HepG2 (cell line): ENCODE measurements around the gene WNT6. TPM values are rescaled to one million over a fixed set of nuclear protein-coding genes. Genes with fewer than 3 reads are reported as not detected.

Experiments
- AKNA ChIP-seq: sonication (generic); formaldehyde crosslinking; IDR thresholded peaks from 2 replicates; pipeline ENCODE4 v1.4.0; 2020; ENCODE audit warnings: missing genetic modification reagents, borderline replicate concordance
- KDM6A ChIP-seq: IDR thresholded peaks from 2 replicates; pipeline ENCODE4 v1.6.1; 2016; ENCODE audit warnings: low read depth
- PLSCR1 ChIP-seq: sonication (generic); formaldehyde crosslinking; IDR thresholded peaks from 2 replicates; pipeline ENCODE4 v1.5.0; 2020; ENCODE audit warnings: missing genetic modification reagents, mild to moderate bottlenecking, borderline replicate concordance
- RERE ChIP-seq: IDR thresholded peaks from 2 replicates; pipeline ENCODE4 v1.6.1; 2016; ENCODE audit warnings: low read depth, missing genetic modification reagents, missing compliant biosample characterization
- SOX5 ChIP-seq: IDR thresholded peaks from 2 replicates; pipeline ENCODE4 v1.6.1; 2016; ENCODE audit warnings: borderline replicate concordance
- TP53 ChIP-seq: sonication (generic); formaldehyde crosslinking; conservative IDR thresholded peaks from 2 replicates; pipeline ENCODE4 v1.4.0; 2020; ENCODE audit warnings: missing genetic modification reagents
- ZNF256 ChIP-seq: sonication (generic); formaldehyde crosslinking; conservative IDR thresholded peaks from 2 replicates; pipeline ENCODE4 v1.4.0; 2020; ENCODE audit warnings: missing genetic modification reagents
- ZNF580 ChIP-seq: IDR thresholded peaks from 2 replicates; pipeline ENCODE4 v1.6.1; 2016; ENCODE audit warnings: low read depth, borderline replicate concordance
- ZNF816 ChIP-seq: sonication (generic); formaldehyde crosslinking; IDR thresholded peaks from 2 replicates; pipeline ENCODE4 v1.8.0; 2022; ENCODE audit warnings: missing genetic modification reagents, mild to moderate bottlenecking, borderline replicate concordance
- polyA plus RNA-seq, 8 experiments: library from polyadenylated mRNA; depleted of rRNA in 3 of 8; stranded (reverse) in 7 of 8; unstranded in 1 of 8; fragments of >200 nt; fragmentation: Illumina TruSeq in 4 of 8; extraction: Trizol in 4 of 8; gene quantifications; 2 replicates each; pipeline versions ENCODE4 v1.2.1 to v1.2.3, GENCODE V29; 2011 to 2016; ENCODE audit warnings: low read depth in 4 of 8, missing spikeins in 1 of 8, mixed read lengths in 1 of 8; ENCODE audit not compliant: insufficient read depth in 1 of 8
- total RNA-seq, 5 experiments: library from RNA; depleted of rRNA; stranded (reverse); fragments of >200 nt; fragmentation: Illumina TruSeq; extraction: Trizol; gene quantifications; 2 replicates each; pipeline ENCODE4 v1.2.3, GENCODE V29; 2016; ENCODE audit warnings: low read depth in 1 of 5

WNT6 gene
- total and polyA plus RNA-seq, 2 of the 13 experiments (the other 11 are each of a cell fraction or from before 2014, with no cell fraction given): 0.20 TPM; not detected in 1

GRCh38 chr2:218908721-218909619 lies 49.4 kb downstream of the WNT6 start (continued):
- TF ChIP-seq AKNA (CRISPR knock-in tag) (no peak), PLSCR1 (CRISPR knock-in tag) (peak; percentile 94; the same call in 1 of the 2 replicates), ZNF256 (CRISPR knock-in tag) (no peak), ZNF816 (CRISPR knock-in tag) (peak; percentile 61; the same call in 1 of the 2 replicates), SOX5 (CRISPR knock-in tag) (peak; percentile 53), KDM6A (no peak), ZNF580 (CRISPR knock-in tag) (0 out of 2 replicates have a peak, but pooled peaks have one; percentile 59), RERE (CRISPR knock-in tag) (peak; percentile 46; the same call in 1 of the 2 replicates), TP53 (CRISPR knock-in tag) (peak; percentile 57)
